Kidney glomerular epithelial cell (primary cell): Measurements from ENCODE around the gene SMIM35.
"Not testable (repeated sequence)": the region's sequence is repeated elsewhere in the genome, so short reads cannot be mapped to it uniquely, and the experiment has no call there.

Source experiments
- DNase-seq: peaks from one replicate; lab custom pipeline; 2025; lab: John Stamatoyannopoulos, UW

The SMIM35 gene

GRCh38 chr11:118027694-118028093, 59.1 kb downstream of the SMIM35 start:
- no peak for DNase-seq

- DNase-seq, result no peak
These were observed 65.6 kb downstream of the SMIM35 start for GRCh38 chr11:118021146-118021545.

- DNase-seq, result no peak
These were observed 68.4 kb downstream of the SMIM35 start for GRCh38 chr11:118018401-118018800.

- DNase-seq, result no peak
These were observed 69.0 kb downstream of the SMIM35 start for GRCh38 chr11:118017631-118018315.

- DNase-seq, result no peak
These were observed 69.7 kb downstream of the SMIM35 start for GRCh38 chr11:118017111-118017510.

DNA sequence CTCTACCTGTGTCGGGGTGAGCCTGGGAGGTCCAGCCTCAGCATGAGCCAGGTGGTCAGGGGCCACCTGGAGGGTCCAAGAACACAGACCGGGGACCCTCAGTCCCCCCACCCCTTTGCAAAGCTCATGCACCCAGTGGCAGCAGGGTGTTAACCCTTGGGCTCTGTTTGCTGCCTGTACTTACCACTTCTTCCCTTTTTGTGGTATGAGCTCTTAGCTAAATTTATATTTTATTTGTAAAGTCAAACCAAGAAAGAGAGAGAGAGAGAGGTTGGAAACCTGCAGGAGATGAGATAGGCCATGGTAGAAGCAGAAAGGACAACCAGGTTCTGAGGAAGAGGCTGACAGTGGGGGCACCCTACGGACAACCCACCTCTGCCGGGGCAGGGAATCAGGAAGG, 70.7 kb downstream of the SMIM35 start:
- no peak for DNase-seq

DNA sequence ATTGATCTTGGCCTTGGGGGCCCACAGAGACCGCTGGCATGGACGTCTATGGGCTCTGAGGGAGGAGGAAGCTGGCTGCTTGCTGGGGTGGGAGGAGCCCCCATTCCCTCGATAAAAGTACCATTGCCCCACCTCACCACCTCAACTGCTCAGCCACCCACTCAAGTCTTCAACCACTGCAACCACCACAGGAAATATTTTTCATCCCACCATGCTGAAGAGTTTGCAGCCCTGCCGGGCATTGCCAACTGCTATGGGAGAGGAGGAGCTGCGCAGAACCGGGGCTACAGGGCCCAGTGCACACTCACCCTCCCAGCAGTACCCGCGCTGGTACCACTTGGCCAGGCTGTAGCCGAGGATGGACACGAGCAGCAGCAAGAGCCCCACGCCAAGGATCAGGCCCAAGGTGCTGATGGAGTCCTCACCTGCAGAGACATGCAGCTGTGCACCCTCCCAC, 71.3 kb downstream of the SMIM35 start:
- DNase-seq, result no peak

DNA sequence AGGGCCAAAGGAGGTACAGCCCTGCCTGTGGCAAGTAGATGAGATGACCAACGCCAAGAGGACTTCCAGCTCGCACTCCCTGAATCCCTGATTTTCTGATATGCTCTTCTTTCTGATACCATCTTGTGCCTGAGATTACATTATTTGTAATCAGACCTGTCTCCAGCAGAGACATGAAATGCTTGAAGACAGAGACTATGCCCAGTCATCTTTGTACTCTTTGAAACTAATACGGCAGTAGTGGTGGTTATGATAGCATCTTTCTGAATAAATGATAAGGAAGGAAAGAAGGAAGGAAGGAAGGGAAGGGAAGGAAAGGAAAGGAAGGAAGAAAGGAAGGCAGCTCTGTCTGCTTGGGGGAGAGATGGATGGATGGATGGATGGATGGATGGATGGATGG, 72.7 kb downstream of the SMIM35 start:
- no peak for DNase-seq

GRCh38 chr11:118012083-118012669, 74.6 kb downstream of the SMIM35 start:
- DNase-seq, result peak; percentile 49

DNA sequence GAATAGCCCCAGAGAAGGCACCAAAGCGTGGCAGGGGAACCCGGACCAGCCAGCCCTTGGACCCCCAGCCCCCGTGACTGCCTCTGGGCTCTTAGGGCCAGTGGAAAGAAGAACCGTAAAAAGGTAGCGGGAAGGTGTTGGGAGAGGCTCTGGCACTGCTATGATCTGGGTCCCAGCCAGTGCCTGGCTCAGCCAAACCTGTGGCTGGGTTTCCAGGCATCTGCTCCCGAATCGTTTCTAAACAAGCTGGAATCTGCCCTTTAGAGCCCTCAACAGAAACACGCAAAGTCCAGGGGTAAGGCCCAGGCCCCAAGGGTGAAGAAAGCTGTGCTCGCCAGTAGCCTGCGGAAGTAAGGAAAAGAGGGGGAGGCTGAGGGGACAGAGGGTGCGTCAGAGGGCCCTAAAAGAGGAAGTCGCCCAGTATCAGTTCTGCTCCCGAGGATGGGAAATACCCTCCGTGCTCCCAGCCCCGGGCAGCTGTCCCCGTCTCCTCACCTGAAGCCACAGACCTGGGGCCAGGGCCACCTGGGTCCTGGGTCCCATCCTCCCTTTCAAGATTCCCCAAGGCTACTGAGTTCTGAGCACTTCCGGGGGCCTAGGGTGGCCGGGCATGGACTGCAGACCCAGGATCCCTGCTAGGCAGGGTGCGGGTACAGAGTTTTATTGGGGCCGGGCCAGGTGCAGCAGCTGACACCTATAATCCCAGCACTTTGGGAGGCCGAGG, 75.9 kb downstream of the SMIM35 start:
- DNase-seq, result no peak

GRCh38 chr11:118009864-118010737, 76.7 kb downstream of the SMIM35 start:
- no peak for DNase-seq

DNA sequence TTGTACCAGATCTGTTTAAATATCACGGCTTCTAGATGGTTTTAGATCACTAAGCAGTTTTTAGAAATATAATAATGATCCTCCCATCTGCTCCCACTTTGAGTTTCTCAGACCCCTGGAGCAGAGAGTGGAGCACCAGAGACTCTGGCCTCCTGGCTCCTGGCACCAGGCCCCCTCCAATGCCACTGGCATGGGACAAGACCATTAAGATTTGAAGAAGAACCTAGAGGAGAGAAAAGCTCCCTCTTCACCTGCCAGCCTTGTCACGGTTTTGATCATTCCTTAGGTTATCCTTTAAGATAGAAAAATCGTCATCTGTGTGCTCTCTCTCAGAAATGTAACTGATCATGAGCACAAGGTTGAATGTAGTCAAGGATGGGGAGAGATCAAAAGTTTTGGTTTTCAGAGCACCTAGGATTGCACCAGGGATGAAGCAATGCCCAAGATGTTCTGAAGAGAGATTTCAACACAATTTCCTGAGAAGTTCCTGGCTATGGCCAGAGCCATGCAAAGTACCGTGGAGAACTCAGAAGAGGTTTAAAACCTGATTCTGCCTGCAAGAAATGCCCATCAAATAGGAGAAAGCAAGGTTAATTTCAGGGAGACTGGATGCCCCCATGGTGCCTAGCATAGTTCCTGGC, 78.4 kb downstream of the SMIM35 start:
- DNase-seq, result no peak

GRCh38 chr11:118007563-118008270, 79.0 kb downstream of the SMIM35 start:
- not testable (repeated sequence) for DNase-seq

GRCh38 chr11:118007040-118007439, 79.7 kb downstream of the SMIM35 start:
- no peak for DNase-seq

DNA sequence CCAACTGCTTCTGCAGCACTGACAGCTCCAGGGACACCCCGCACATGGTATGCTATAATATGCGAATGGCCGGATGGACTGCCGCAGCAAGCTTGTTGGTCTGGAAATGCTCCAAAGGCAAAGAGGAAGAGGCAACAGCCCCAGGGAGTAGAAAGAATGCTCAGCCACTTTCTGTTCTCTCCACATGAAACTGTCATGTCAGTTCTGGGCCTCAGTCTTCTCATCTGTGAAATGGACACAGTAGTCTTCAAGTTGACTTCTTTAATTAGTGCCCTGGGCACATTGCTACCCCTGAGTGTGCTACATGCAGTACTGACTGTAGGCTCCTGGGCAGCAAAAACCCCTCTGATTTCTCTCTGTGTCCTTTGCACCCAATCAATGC, 80.6 kb downstream of the SMIM35 start:
- DNase-seq, result no peak

DNA sequence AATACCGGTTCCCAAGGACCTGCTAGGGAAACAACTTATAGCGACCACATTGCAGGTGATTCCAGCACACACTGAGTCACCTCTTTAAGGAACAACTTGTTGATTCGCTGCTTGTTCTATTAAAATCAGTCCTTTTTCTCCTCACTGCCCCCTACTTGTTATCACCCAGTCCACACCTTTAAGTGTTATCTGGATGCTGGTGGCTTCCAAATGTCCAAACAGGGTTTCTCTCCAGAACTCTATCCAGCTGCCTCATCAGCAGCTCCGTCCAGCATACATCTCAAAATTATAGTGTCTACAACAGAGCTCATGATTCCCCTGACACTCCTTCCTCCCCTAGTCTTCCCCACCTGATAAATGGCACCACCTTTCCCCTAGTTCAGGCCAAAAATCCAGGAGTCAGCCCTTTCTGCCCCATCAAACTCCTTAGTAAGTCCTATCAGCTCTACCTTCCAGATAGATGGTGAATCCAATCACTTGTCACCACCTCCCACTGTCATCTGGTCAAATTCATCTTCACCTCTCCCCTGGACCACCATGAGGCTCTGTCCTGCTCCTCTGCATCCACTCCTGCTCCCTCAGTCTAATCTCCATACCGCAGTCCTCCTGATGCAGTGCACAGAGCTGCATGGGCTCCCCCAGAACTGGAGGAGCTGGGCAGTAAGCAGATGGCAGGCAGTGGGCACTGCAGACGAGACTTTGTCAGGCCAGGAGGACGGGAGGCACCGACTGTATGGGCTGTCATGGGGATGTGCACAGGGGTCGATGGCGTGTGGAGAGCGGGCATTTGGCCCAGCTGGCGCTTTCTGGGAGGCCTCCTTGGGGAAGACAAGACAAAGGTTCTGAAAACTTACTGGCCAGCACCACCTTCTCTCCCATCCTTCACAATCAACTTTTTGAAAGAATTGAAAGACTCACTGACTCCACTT, 81.3 kb downstream of the SMIM35 start:
- no peak for DNase-seq

- DNase-seq, result no peak
These were observed 82.1 kb downstream of the SMIM35 start for GRCh38 chr11:118004543-118005223.

DNA sequence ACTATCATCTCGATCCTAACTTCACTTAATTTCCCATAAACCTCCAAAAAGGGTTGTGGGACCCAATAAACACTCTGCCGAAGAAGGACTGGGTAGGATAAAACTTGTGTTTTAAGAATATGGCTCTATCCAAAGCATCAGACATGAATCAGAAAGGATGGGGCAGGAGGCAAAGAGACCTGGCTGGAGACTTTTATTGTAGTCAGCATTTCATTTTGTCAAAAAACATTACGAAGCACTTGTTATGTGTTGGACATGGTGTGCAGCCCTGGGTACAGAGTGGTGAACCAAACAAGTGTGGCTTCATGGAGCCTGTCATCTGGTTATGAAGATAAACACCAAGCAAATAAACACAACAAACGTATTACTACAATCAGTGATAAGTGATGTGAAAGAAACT, 83.3 kb downstream of the SMIM35 start:
- no peak for DNase-seq
